CD4-positive, alpha-beta T cell treated with Interleukin-15 for 1 hour (primary cell): ENCODE data around the gene MS4A18.

Source experiments
- DNase-seq: peaks from one replicate; pipeline ENCODE4 v3.0.0-alpha.2; 2020

MS4A18 gene

GRCh38 chr11:60768202-60768601 is 43.7 kb downstream of the MS4A18 start:
- DNase-seq = no peak

DNA sequence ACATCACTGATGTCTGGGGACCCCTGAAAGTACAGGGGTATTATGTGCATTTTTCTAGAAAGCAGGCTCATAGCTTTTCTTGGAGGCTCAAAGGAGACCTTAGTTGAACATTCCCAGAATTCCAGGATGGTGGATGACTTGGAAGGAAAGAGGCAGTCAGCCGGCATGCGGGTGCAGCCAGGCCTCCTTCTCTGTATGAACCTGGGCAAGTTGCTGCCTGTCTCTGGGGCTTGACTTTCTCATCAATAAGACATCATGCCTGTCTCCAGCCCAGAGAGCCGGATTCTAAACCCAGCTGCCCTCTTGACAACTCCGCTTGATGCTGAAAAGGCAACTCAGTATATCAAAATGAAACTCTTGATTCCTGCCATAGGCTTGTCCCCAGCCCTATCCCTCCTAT is 44.8 kb downstream of the MS4A18 start:
- DNase-seq = no peak

- DNase-seq = no peak
Observed at GRCh38 chr11:60769811-60770210, 45.3 kb downstream of the MS4A18 start.

DNA sequence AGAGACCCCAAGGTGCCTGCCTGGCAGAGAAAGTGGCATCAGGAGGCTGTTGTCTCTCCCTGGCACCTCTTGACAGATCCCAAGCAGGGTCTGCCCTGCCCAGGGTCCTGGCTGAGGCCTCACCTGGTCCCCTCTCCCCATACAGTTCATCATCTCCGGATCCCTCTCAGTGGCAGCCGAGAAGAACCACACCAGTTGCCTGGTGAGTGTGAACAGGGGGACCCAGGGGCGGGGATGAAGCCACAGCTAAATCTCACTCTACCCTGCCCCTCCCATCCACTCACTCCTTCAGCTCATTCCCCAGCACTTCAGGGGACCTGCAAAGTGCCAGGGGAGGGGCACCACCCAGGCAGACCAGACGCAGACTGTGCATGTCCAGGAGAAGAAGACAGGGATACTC is 46.6 kb downstream of the MS4A18 start:
- no peak for DNase-seq

- DNase-seq = no peak
Observed at GRCh38 chr11:60771879-60772525, 47.5 kb downstream of the MS4A18 start.

GRCh38 chr11:60772666-60773065 is 48.1 kb downstream of the MS4A18 start:
- no peak for DNase-seq

DNA sequence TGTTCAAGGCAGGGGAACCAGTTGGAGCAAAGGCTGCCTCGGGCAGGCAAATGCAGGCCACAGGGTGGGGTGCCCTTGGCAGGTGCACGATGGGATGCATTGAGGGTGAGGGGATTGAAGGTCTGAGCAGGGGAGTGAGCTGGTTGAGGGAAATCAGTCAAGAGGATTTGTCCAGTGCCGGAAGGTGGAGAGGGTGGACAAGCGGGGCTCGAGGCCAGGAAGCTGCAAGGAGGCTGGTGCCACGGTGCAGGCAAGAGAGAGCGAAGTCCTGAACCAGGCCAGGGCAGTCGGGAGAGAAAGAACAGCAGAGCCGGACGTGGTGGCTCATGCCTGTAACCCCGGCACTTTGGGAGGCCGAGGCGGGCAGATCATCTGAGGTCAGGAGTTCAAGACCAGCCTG is 50.2 kb downstream of the MS4A18 start:
- no peak for DNase-seq

GRCh38 chr11:60775420-60775961 is 51.0 kb downstream of the MS4A18 start:
- DNase-seq = peak; percentile 82

DNA sequence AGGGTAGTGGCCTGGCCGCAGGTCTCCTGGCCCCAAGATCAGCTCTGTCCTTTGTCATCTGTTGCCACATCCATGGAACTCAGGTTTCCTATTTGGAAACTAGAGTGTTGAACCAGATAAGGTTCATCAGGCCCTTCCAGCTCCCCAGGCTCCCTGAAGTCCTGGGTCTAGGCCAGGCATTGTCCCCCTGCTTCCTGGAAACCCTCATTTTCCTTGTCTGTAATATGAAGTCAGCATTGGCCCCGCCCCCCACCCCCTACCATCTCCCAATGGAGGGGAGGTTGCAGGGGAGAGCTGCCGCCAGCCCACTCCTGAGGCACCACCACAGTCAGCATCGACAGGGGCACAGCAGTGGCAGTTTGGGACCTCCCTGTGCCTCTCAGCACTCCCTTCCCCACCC is 51.6 kb downstream of the MS4A18 start:
- no peak for DNase-seq

GRCh38 chr11:60777106-60777505 is 52.6 kb downstream of the MS4A18 start:
- DNase-seq = no peak

- no peak for DNase-seq
Observed at GRCh38 chr11:60777572-60777971, 53.1 kb downstream of the MS4A18 start.

- no peak for DNase-seq
Observed at GRCh38 chr11:60780065-60780464, 55.5 kb downstream of the MS4A18 start.

GRCh38 chr11:60780774-60781173 is 56.3 kb downstream of the MS4A18 start:
- no peak for DNase-seq

- no peak for DNase-seq
Observed at GRCh38 chr11:60781286-60781980, 56.9 kb downstream of the MS4A18 start.

DNA sequence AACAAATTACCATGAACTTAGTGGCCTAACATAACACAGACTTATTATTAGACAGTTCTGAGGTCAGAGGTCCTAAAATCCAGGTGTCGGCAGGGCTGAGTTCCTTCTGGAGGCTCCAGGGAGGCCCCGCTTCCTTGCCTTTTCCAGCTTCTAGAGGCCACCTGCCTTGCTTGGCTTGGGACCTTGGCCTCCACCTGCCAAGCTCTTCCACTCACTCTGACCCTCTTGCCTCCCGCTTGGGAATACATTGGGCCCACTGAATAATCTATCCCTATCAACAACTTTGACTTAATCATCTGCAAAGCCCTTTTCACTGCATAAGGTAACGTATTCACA is 57.4 kb downstream of the MS4A18 start:
- DNase-seq = no peak

DNA sequence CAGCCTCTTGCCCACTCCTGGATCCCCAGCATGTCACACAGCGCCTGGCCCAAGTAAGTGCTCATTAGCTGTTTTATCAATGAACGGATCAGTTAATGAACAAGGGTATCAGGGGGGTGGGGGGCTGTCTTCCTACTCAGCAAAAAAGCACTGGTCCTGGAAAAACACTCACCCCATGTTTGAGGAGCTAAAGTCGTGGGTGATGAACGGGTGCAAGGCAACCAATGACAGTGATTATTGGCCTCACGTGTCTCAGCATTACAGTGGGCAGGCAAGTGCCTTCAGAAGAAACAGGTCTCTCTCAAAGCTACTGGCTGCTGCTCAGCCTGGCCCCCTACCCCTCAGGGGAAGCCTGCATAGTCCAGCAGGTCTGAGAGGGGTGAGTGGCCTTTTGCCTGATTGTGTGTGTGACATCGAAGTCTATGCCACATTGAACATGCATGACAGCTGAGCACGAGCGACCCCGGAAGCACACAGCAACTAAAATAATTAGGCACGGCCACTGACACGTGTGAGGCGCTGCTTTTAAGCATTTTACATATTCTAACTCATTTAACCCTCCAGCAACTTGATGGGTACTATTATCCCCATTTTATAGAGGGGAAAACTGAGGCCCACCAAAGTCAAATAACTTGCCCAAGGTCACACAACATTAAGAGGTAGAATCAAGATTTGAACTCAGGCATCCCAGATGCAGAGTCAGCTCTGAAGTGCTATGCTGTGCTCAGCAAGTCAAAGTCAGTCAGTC is 58.0 kb downstream of the MS4A18 start:
- DNase-seq = no peak

- DNase-seq = no peak
Observed at GRCh38 chr11:60783141-60783484, 58.6 kb downstream of the MS4A18 start.

DNA sequence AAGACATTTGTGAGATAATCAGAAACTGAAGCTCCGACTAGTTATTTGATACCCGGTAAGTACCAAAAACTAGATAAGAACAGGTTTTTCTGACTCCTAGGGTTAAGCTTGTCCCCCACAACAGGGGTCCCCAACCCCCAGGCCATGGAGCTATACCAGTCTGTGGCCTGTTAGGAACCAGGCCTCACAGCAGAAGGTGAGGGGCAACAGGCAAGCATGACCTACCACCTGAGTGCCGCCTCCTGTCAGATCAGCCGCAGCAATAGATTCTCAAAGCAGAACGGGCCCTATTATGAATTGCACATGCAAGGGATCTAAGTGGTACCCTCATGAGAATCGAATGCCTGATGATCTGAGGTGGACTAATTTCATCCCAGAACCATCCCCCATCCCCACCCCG is 59.4 kb downstream of the MS4A18 start:
- DNase-seq = no peak

DNA sequence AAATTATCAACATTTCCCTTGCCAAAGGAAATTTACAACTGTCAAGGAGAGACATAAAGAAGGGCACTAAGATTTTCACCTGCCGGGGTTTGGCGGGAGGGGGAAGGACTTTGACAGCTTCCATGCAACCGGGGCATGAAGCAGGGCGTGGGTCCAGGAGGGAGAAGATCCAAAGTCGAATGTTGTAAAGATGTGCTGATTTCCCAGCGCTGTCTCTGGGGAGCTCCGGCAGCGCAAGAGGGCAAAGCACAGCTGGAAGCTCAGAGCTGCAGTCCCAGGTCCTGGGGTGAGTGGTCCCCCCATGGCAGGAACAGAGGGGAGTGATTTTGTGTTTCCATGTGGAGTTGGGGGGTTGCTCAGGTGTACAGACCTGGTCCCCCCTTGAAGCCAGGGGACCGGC is 60.6 kb downstream of the MS4A18 start, which contains the start of gene MS4A10:
Gene MS4A10 (plus strand): TSS at position 198 of the 400 bp plus-strand sequence. CDS start 5,003 bp downstream, outside the sequence.
- DNase-seq = no peak

DNA sequence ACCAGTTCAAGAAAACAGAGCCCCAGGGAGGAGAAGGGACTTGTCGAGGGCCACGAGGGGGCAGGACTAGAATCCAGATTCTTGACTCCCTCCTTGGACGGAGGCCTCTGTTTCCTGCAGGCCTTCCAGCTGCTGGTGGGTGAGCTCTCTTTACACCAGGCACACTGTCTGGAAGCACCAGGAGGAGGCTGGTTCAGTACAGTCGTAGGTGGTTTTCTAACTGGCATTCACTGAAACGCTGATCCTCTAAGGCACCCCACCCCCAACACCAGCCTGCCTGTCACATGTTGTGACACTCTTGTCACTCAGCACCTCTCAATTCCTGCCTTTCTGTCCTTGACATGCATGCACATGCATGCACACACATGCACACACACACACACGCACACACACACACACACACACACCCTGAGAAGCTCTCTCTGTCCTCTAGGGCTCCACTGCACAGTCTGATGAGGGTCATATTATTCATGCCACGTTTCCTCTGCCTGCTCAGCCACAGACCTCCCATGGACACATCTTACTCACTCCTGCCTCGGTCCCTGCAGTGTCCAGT is 61.4 kb downstream of the MS4A18 start:
- no peak for DNase-seq

DNA sequence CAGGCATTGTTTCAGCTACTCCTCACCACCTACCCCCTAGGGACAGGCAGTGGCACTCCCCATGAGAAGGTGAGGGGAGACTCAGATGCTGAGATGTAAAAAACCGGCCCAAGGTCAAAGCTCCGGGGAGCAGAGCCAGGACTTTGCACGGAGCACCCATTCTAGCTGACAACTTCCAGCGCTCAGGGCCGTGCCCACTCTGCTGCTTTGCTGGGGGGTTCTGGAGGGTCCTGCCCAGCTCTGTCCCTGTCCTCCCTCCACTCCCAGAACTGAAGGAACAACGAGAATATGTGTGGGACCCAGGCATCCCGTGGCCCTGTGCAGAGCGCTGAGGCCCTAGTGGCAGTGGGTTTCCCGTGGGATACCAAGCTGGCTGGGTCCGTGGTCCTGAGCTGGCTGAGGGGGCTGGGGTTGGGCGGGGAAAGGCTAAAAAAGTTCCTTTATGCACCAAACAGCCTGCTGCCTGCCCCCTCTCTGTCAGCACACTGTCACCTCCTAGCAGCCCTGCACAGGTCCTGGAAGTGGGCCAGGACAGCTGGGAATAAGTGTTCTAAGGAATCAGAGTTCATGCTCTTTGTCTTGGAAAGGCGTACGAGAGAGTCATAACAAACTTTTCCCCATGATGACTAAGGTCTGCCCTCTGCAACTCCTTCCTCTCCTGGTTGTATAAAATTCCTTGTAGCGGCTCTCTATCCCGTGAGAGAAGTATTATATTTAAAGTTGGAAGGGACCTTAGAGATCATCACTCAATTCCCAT is 62.5 kb downstream of the MS4A18 start:
- no peak for DNase-seq

- no peak for DNase-seq
Observed at GRCh38 chr11:60788401-60789125, 64.0 kb downstream of the MS4A18 start.
